Cerebellar nuclear complex (tissue), 1 donor: ENCODE results near the gene GRM8.
"Not testable (repeated sequence)": the region's sequence is repeated elsewhere in the genome, so short reads cannot be mapped to it uniquely, and the experiment has no call there.

Experiments
- DNase-seq, 2 experiments: peaks; one replicate each; lab custom pipeline; 2025; lab: John Stamatoyannopoulos, UW

GRM8 gene

DNA sequence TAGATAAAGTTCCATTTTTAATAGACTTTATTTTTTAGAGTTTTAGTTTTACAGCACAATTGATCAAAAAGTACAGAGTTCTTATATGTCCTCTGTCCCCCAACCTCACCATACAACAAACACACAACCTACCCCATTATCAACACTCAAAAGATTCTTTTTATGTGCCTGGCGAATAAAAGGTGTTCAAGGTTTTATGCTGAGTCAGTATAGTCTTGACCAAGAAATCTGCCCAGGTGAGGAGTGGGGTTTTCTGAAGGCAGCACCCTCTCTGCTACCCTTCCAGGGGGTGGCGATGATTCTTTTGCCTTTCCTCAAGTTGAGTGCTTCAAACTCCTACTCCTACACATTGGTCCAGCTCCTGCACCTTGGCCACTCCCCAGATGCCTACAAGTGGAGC lies 222.9 kb downstream of the GRM8 start:
- DNase-seq = no peak

DNA sequence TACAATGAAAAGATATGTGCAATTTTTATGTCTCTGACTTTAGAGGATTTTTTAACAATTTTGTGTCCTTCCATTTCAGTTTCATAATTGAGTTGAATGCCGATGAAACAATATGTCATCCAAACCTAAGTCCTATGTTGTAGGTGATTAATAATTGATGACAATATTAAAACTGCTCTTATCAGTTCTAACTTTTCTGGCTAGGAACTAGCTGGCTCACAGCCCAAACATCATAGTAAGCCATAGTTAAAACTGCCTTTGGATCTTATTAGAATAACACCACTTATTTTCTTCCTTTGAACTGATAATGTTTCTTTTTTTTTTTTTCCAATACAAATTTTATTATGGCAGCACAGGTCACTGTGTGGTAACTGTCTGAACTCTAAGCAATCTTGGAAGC lies 230.9 kb downstream of the GRM8 start:
- no peak for DNase-seq

DNA sequence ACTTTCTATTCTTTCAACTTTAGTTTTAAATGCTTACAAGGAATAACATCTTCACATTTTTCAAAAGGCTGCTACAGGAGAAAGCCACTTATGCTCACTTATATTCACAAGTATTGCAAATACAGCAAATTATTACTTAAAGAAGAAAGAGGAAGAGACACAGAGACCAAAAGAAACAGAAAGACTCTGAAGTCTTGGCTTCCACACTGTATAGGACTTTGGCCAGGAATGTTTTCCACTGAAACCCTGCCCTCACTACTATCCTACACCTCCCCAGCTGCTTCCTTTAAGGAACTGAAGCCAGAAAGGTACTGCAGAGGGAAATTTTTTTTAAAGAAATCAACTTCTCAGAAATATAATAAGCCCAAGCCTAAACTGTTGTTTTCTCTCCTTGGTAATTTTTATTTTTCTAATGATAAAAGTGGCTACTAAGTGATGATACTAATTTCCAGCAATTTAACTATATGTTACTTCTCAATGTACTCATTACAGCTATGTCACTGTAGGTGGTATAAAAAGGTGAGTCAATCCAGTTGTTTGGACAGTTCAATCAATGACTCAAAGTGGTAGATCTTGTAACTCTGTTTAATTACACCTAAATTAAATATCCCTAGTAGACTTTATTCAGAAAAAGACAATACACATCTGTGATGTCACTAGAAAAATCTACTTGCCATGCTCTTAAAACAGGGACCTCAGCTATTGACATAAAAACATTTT lies 231.6 kb downstream of the GRM8 start:
- no peak for DNase-seq

DNA sequence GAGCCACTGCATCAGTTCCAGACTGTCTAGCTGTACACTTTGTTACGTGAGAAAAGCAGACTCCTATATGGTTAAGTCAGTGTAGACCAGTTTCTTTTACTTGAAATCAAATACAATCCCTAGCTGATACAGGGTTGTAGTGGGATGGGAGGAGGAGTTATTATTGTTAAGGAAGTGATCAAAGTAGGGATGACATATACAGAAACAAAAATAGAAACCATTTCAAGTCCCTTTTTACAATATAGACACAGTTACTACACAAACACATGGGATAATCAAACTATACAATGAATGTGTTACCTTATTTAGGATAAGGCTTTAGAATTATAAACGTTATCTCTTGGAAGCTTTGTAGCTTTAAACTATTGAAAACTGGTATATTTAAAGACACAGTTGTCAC lies 233.9 kb downstream of the GRM8 start:
- DNase-seq = no peak

DNA sequence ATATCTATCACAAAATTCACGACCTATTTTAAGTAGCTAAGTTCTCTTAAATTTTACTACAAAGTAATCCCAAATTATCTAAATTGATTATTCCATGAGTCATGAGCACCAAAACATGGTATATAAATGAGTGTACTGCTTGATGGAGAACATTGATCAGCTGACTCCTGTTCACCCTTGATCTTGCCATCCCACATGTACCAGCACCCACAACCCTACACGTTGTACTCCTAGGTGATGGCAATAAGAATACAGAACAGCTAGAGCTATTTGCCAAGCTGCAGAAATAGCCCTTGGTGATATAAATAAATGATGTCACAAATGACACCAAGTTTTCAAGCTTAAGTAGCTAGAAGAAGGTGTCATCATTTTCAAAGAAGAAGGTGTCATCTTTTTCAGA lies 235.5 kb downstream of the GRM8 start:
- no peak for DNase-seq

DNA sequence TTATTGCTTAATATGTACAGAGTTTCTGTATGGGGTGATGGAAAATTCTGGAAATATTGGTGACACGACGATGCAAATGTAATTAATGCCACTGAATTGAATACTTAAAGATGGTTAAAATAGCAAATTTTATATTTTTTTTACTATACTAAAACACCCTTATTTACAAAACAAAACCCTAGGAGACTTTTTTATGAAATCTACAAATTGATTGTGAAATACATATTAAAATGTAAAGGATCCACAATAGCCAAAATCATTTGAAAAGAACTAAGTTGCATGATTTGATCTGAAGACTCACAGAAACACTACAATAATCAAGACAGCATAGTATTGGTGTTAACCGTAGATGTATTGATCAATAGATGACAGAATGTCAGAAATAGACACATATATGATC lies 252.0 kb downstream of the GRM8 start:
- DNase-seq = no peak

DNA sequence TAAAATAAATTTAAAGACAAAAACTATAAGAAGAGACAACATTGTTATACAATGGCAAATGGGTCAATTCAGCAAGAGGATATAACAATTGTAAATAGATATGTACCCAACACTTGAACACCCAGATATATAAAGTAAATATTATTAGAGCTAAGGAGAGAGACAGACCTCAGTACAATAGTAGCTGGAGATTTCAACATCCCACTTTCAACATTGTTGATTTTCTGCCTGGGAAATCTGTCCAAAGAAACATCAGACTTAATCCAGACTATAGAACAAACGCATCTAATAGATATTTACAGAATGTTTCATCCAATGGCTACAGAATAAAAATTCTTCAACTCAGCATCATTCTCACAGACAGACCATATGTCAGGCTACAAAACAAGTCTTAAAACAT lies 256.1 kb downstream of the GRM8 start:
- no peak for DNase-seq

DNA sequence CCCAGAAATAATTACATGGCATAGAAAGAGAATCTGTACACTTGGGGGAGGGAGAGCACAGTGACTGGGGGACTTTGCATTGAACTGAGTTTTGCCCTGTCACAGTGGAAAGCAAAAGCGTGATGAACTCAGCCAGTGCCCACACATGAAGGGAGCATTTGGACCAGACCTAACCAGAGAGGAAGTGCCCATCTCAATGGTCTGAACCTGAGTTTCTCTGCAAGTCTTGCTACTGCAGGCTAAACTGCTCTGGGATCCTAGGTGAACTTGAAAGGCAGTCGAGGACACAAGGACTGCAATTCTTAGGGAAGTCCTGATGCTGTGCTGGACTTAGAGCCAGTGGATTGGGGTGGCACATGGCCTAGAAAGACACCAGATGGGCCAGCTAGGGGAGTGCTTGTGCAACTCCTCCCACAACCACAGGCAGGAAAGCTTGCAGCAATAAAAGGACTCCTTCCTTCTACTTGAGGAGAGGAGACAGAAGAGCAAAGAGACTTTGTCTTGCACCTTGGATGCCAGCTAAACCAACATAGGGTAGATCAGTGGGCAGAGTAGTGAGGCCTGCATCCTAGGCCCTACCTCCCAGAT lies 259.0 kb downstream of the GRM8 start:
- no peak for DNase-seq

DNA sequence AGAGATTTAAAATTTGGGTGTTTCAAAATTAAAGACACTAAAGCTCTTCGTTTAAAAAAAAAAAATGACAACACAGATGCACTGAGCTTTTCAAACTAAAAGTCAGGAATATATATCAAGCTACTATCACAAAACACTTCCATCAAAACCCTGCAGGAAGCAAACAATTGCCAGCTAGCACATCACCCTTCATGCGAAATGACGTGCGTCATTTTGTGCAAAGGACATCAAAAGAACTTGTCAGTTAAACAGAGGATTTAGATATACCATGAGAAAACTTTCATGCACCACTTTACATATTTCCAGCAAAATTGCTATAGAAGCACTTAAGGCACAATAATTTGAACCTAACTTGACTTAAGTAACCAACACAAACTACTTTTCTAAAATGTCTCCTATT lies 264.7 kb downstream of the GRM8 start:
- no peak for DNase-seq

DNA sequence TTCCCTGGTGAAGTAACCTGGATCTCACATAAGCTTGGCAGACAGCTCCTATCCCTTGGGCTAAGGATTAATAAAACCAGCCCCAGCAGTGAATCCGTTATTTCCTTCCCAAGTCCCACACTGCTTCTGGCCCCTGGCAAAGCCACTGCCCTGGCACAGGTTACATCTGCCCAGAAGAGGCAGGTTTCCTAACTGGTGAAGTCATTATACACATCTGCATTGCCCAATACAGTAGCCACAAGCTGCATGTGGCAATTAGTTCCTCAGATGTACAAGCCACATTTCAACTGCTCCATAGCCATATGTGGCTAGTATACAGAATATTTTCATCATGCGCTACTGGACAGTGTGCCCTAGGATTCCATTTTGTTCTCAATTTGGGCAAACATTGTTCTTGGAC lies 273.0 kb downstream of the GRM8 start:
- DNase-seq = no peak

DNA sequence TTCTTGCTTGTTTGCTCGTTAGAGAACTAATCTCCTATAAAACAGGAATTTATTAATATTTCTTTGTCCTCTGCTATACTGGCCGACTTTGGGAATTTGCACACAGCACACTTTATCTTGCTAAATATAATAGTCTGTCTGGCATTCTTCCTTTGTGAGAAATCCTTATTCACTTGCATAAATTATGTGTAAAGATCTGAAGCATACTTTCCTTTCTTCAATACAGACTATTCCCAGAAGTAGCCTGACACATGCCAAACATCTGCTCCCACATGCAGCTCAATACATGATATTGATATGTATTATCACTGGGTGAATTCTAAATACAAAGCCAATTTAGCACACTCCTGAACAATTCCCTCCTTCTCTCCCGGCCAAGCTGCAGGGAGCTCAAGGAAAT lies 273.9 kb downstream of the GRM8 start:
- no peak for DNase-seq

DNA sequence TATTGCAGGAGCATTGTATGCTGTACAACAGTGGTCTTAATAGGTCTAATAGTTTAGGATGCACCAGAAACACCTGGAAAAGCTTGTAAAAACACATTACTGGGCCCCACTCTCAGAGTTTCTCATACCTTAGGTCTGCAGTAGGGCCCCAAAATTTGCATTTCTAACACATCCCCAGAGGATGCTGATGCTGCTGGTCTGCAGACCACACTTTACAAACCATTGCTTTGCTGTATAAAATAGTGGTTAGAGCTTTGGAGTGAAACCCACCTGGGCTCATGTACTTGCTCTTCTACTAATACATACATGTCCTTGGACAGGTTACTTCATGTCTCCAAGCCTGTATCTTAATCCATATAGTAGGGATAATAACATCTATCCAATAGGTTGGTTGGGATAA lies 279.7 kb downstream of the GRM8 start:
- DNase-seq = no peak

DNA sequence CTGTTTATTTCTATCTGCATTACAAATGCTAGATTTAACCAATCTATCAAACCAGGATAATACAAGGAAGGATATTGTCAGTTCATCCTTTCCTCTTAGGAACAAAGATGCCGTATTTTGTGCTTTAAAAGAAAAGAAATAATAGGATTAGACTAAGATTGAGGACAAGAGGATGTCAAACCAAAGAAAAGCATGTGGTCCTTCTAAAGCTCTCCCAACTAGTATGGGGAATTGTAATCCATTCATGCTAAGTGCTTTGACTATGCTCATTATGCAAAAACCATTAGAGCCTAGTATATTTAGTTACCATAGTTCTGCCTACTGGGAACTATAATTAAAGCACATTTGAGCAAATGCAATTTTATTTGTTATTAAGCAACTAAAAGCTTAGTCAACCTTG lies 280.2 kb downstream of the GRM8 start:
- DNase-seq = no peak

DNA sequence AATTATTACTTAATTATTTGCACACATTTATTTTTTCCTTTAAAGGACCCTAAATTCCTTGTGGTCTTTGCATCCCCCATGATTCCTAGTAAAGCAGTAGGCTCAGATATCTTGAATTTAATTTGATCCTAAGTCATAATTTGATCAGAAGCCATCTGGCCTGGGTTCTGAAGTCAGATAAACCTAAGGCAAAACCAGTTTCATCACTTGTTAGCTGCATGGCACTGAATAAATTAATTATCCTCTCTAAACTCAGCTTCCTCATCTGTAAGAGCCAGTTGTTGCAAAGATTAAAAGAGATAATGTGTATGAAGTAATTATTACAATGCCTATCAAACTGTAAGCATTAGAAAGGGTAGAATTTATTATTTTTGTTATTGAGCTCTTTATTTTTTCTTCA lies 293.1 kb downstream of the GRM8 start:
- DNase-seq = no peak

DNA sequence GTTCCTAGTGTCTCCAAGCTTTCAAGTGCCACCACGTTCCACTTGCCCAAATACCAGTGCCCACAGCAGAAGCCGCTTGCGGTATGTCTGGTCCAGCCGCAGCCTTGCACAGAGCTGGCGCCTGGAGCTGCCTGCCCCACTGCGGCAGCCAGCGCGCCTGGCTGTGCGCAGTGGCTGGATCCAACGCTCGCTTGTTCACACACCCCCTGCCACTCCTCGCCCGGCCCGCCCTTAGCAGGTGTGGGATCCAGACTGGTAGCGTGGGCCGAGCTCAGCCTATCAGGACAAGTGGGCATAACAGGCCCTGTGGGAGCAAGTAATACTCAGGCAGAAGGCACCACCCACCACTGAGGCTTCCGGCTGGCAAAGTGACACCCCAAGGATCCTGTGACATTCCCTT lies 294.4 kb downstream of the GRM8 start:
- no peak for DNase-seq

DNA sequence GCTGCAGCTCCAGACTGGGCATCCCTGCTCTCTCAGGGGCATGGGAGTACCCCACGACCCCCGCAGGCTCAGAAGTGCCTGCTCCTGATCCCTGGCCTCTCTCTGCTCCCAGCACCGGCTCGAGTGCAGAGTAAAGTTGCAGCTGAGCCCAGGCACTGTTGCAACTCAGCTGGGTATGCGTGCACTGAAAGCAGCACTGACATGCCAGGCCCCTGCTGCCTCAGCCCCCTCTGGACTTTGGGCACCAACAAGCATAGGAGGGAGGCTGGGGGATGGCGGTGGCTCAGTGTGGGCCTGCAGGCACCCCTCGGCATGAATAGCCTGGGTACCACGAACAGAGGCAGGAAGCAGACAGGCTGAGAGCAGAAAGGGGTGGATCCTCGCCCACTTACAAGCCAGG lies 295.3 kb downstream of the GRM8 start:
- DNase-seq = no peak

DNA sequence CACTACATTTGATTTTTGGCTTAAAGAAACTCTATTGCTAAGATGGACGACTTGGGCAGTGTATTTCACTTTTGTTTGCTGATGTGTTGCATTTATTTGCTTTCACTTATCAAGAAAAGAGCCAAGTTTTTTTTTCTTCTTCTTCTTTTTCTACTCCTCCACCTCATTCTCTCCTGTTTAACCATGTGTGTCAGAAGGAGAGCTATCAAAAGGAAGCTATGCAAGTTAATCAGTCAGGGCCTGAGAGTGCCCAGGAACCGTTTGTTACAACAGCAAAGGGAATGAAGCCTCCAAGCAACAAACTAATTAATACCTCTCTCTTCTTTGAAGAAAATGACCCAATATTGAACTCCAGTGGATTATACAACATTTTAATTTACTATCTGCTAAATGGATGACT lies 299.3 kb downstream of the GRM8 start:
- DNase-seq = no peak

DNA sequence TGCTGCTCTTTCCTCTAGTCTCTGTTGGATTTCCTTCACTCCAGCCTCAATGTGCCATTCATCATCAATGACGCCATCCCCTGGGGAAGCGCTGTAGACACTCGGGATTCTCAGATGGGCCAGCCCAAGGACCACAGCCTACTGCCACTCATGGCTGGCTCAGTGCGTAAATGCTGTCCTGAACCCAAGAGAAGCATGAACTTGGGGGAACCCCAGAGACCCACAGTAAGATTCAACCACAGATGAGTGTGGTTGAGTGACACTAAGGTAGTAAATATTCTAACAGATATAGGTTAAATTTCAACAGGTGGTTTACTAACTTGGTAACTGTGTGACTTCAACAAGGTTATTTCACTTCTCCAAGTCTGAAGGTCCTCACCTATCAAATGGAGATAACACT lies 304.1 kb downstream of the GRM8 start:
- no peak for DNase-seq

DNA sequence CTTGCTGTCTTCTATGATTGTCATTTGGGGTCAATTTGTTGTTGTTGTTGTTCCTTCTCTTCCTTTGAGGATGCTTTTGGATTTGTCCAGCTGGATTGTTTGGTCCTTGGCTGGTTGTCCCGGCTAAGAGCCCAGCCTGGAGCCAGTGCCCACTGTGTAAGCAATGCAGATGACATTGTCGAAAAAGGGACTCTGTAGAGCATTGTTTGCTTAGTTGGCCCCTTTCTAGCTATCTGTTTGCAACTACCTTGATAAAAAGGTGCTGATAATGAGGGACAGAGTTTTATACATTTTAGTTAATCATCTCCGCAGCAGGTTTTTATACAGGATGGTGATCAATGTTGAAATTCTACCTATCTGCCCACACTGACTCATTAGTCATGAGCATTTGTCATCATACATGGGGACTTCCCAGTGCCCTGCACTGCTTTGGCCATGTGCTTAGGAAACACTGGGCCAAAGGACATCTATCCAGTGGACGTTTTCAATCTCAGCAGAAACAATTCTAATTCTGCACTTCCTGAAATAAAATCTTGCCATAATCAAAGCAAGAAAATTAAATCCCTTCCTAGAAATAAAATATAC lies 311.9 kb downstream of the GRM8 start:
- no peak for DNase-seq

DNA sequence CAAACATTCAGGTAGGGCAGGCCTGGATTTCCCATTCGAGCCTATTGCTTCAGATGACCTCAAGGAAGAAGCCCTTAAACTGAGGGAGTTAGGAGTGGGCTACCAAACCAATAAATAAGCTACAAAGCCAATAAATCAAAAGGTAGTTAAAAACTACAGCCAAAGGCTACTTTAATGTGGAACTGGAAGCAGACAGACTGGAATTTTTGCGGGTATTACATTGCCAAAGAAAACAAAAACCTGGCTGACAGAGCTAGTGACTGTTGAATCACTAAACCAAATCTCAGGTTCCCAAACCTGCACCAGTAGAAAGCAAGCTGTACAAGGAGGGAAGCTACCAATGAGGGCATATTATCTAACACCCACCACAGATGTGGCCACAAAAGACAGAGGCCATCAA lies 315.6 kb downstream of the GRM8 start:
- no peak for DNase-seq

DNA sequence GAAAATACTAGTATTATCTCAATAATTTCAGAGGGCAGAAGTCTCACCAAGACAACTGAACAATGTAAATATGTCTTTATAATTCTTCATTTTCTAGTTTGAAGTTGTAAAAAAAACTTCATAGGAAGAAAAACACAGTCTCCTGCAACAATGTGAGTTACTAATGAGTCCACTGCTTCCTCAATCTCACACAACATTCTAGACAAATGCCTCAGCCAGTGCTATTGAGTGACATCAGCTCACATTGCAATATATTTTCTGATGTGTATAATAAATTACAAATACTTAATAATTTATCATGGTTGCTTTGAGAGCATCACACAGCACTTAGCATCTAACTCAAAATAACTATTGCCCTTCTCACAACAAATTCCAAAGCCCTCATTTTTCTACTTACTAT lies 321.2 kb downstream of the GRM8 start:
- no peak for DNase-seq

DNA sequence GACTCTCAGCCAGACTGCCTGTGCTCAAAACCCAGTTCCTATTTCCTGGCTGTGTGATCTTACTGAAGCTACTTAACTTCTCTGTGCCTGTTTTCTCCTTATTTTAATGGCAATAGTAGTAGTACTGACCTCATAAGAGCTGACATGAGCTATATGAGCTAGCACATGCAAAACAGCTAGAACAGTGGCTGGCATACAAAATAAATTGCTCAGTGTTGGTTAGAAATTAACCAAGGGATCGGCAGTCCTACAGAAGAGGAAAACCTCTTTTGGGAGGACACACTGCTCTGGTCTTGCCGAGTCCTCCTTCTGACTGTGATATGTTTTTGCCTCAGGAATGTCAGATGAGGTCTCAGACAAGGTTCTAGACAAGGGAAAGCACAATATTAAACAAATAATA lies 322.6 kb downstream of the GRM8 start:
- DNase-seq = no peak

DNA sequence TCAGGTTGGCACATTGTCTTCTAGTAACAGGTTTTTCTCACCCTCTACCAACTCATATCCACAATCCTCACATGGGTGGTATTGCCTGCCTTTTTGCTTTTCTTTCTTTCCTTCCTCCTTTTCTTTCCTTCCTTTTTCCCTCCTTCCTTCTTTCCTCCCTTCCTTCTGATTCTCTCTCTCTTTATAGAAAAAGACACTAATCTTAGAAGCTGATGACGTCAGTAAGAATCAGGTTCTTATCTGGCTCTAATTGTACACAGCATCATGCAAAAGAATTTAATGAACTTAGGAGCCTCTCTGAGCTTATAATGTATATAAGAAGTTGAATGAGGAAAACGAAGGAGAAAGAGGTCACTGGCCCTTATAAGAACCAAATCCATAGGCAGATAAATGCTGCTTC lies 328.3 kb downstream of the GRM8 start:
- no peak for DNase-seq

DNA sequence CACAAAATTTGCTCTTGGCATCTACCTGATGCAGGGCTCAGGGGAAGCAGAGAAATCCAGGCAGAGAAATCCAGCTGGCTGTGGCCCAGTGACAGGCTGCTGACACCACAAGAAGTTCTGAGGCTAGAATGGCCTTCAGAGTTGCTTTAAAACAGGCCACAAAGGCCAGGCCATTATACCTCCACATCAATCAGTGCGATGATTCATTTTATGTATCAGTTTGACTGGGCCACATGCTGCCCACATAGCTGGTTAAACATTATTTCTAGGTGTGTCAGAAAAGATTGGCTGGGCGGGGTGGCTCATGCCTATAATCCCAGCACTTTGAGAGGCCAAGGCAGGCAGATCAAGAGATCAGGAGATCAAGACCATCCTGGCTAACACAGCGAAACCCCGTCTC lies 341.1 kb downstream of the GRM8 start:
- not testable (repeated sequence) for DNase-seq
